ENCODE data around the gene MYD88. TPM values are rescaled to one million over a fixed set of nuclear protein-coding genes. Genes with fewer than 3 reads are reported as not detected.

Gene MYD88
- total RNA-seq, 1 experiment from 2014 or later: 32.7 TPM

GRCh38 chr3:38121451-38121831 is 17.0 kb upstream of the MYD88 start:
- no TSS peak for BruUV-seq (replicated peaks)
- H3K36me3 ChIP-seq (ENCODE audit: control insufficient read depth, insufficient read depth, low read length): no peaks in the 10 kb centered on the region; the same call in none of the 2 replicates
- no peak overlapping the region for H3K4me3 ChIP-seq (ENCODE audit: low read depth in 2 of 2, low read length in 2 of 2)
- no peak overlapping the region for H3K27ac ChIP-seq (ENCODE audit: low read length)
- no peaks in the 10 kb centered on the region for H3K9me3 ChIP-seq (ENCODE audit: control insufficient read depth, insufficient read depth, low read depth, low read length)
- POLR2A ChIA-PET: no interaction called here
- in situ Hi-C loops (cut with HindIII; ENCODE audit: low pct_unique_long_range_greater_than_20kb, low sequenced_read_pairs): no loop called here
- CTCF ChIA-PET: no interaction called here
- intact Hi-C loops (cut with micrococcal nuclease; ENCODE audit: unreplicated experiment): no loop called here
- no peaks in the 10 kb centered on the region for H3K27me3 ChIP-seq (ENCODE audit: control insufficient read depth, insufficient read depth, low read length)
- no peak for TF ChIP-seq CTCF (IDR thresholded peaks at IDR 0.05)
- TF ChIP-seq REST (IDR thresholded peaks at IDR 0.05; ENCODE audit: insufficient read depth in 1 of 2, low read depth in 2 of 2, low read length in 1 of 2): no peak
- TF ChIP-seq SIN3A (IDR thresholded peaks at IDR 0.05; ENCODE audit: borderline replicate concordance, insufficient read depth, low read depth, low read length): no peak
- no peak for TF ChIP-seq POLR2AphosphoS5 (IDR thresholded peaks at IDR 0.05; ENCODE audit: low read depth, low read length)
- TF ChIP-seq TCF7L2 (IDR thresholded peaks at IDR 0.05; ENCODE audit: low read depth, low read length): no peak
- H3K4me1 ChIP-seq (ENCODE audit: control insufficient read depth, insufficient read depth, low read length): no peaks in the 10 kb centered on the region
- no peak for DNase-seq (ENCODE audit: low read depth, low spot score)
- no peak for ATAC-seq

- ChIA-PET CTCF (no interaction called here), POLR2A (no interaction called here)
- Histone ChIP-seq H3K36me3 (ENCODE audit: control insufficient read depth, insufficient read depth, low read length) (no peaks in the 10 kb centered on the region; the same call in none of the 2 replicates), H3K4me3 (ENCODE audit: low read depth in 2 of 2, low read length in 2 of 2) (no peak overlapping the region), H3K4me1 (ENCODE audit: control insufficient read depth, insufficient read depth, low read length) (no peaks in the 10 kb centered on the region), H3K9me3 (ENCODE audit: control insufficient read depth, insufficient read depth, low read depth, low read length) (no peaks in the 10 kb centered on the region), H3K27ac (ENCODE audit: low read length) (no peak overlapping the region), H3K27me3 (ENCODE audit: control insufficient read depth, insufficient read depth, low read length) (no peaks in the 10 kb centered on the region)
- in situ Hi-C loops (cut with HindIII; ENCODE audit: low pct_unique_long_range_greater_than_20kb, low sequenced_read_pairs) (no loop called here), intact Hi-C loops (cut with micrococcal nuclease; ENCODE audit: unreplicated experiment) (no loop called here)
- no TSS peak for BruUV-seq (replicated peaks)
- TF ChIP-seq REST (IDR thresholded peaks at IDR 0.05; ENCODE audit: insufficient read depth in 1 of 2, low read depth in 2 of 2, low read length in 1 of 2) (no peak), SIN3A (IDR thresholded peaks at IDR 0.05; ENCODE audit: borderline replicate concordance, insufficient read depth, low read depth, low read length) (no peak), CTCF (IDR thresholded peaks at IDR 0.05) (no peak), POLR2AphosphoS5 (IDR thresholded peaks at IDR 0.05; ENCODE audit: low read depth, low read length) (no peak), TCF7L2 (IDR thresholded peaks at IDR 0.05; ENCODE audit: low read depth, low read length) (no peak)
- DNase-seq (ENCODE audit: low read depth, low spot score) (no peak), ATAC-seq (no peak)
Observed at GRCh38 chr3:38121832-38122461, 16.5 kb upstream of the MYD88 start.
